ENCODE data around the gene IL23R. TPM values are rescaled to one million over a fixed set of nuclear protein-coding genes. Genes with fewer than 3 reads are reported as not detected.

Gene IL23R
- total and polyA plus RNA-seq, 2 of the 13 experiments (the other 11 are each of a cell fraction or from before 2014, with no cell fraction given) = not detected

DNA sequence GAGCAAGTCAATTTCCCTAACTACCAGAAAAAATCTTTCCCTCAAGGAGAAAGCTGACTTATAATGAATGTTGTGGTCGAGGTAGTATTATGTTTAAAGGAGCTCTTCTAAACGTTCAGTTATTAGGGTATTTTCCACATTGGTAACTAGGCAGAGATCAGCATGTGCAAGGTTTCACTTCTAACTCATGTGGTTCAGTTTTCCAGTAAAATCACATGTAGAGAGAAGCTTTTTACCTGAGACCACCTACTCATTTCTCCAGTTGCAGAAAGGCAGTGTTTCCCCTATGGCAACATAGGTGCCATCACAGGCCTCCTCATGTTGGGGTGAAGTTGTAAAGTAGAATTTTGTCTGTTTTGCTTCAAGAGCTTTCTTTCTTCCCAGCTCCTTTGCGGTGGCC, 23.7 kb downstream of the IL23R start (continued):
- TF ChIP-seq, protein P1, sequence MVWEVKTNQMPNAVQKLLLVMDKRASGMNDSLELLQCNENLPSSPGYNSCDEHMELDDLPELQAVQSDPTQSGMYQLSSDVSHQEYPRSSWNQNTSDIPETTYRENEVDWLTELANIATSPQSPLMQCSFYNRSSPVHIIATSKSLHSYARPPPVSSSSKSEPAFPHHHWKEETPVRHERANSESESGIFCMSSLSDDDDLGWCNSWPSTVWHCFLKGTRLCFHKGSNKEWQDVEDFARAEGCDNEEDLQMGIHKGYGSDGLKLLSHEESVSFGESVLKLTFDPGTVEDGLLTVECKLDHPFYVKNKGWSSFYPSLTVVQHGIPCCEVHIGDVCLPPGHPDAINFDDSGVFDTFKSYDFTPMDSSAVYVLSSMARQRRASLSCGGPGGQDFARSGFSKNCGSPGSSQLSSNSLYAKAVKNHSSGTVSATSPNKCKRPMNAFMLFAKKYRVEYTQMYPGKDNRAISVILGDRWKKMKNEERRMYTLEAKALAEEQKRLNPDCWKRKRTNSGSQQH (CRISPR knock-in tag; IDR thresholded peaks at IDR 0.05; ENCODE audit: low read depth) = no peak
- TF ChIP-seq ZKSCAN8 (CRISPR knock-in tag; IDR thresholded peaks at IDR 0.05; ENCODE audit: borderline replicate concordance) (no peak), THAP11 (CRISPR knock-in tag; IDR thresholded peaks at IDR 0.05) (no peak)

DNA sequence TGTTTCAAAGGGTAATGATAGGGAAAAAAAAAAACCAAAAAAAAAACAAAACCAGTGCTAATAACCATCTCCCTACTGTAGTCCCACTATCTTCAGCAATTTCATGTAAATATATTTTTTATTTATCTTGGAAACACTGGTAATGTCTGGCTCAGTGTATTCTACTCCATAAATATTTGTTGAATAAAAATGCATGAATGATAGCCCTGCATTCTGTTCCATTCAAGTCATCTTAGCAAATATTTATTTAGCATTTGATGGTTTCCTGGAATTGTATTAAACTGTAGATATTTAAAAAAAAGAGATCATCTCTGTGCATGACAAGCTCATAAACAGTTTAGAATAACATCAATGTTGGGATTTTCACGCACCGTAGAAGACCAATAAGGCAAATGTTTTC, 24.2 kb downstream of the IL23R start:
- Histone ChIP-seq H4K20me1 (ENCODE audit: insufficient read depth, low read length) (no peaks in the 10 kb centered on the region), H3K27ac (ENCODE audit: extremely low read length, insufficient read depth, low read length) (no peak overlapping the region), H3K27me3 (ENCODE audit: control insufficient read depth in 1 of 2, insufficient read depth in 2 of 2, low read length in 2 of 2) (no peaks in the 10 kb centered on the region), H3K4me3 (replicated peaks in 1 of 3; ENCODE audit: insufficient read depth in 1 of 3, low read depth in 2 of 3, low read length in 3 of 3) (no peak overlapping the region), H3K79me2 (ENCODE audit: insufficient read depth, low read length) (no peaks in the 10 kb centered on the region), H3K9ac (ENCODE audit: insufficient read depth, low read depth, low read length) (no peak overlapping the region), H3K9me3 (ENCODE audit: low read length) (no peaks in the 10 kb centered on the region), H3K4me2 (ENCODE audit: low read depth, low read length) (no peak overlapping the region), H2AFZ (ENCODE audit: low read length) (no peak overlapping the region), H3K4me1 (ENCODE audit: insufficient read depth, low read length) (peaks cover 6% of the 10 kb centered on the region; the same call in 1 of the 2 replicates), H3K36me3 (replicated peaks in 1 of 2; ENCODE audit: control insufficient read depth in 1 of 2, insufficient read depth in 2 of 2, low read length in 2 of 2) (no peaks in the 10 kb centered on the region)
- no peak for TF ChIP-seq SSRP1 (CRISPR knock-in tag; IDR thresholded peaks at IDR 0.05)
- TF ChIP-seq ISL2 (CRISPR knock-in tag; IDR thresholded peaks at IDR 0.05) = no peak
- TF ChIP-seq DNMT1 (CRISPR knock-in tag; IDR thresholded peaks at IDR 0.05) = no peak
- TF ChIP-seq ZNF333 (CRISPR knock-in tag; IDR thresholded peaks at IDR 0.05; ENCODE audit: borderline replicate concordance) = no peak
- TF ChIP-seq GTF3A (CRISPR knock-in tag; conservative IDR thresholded peaks at IDR 0.05) = no peak
- no peak for TF ChIP-seq RFXAP (CRISPR knock-in tag; IDR thresholded peaks at IDR 0.05; ENCODE audit: borderline replicate concordance)
- in situ Hi-C loops (cut with HindIII; ENCODE audit: extremely low pct_ligation_motif_present, low pct_unique_long_range_greater_than_20kb) = no loop called here
- FAIRE-seq (no peak), DNase-seq (ENCODE audit: low spot score) (no peak), ATAC-seq (no peak)
- POLR2A ChIA-PET = no interaction called here
- no TSS peak for BruUV-seq (replicated peaks)
- 70% methylated on average over 2 of the region's 2 CpGs for WGBS (ENCODE audit: low lambda C conversion rate)
- intact Hi-C loops (cut with micrococcal nuclease; ENCODE audit: unreplicated experiment) = no loop called here
- CTCF ChIA-PET (ENCODE audit: low intra/inter-chr PET ratio, low total read pairs) = no interaction called here
